ENCODE data around the gene FRMD4A. TPM values are rescaled to one million over a fixed set of nuclear protein-coding genes. Genes with fewer than 3 reads are reported as not detected.

The FRMD4A gene
- total and polyA plus RNA-seq, 10 of the 15 experiments (the other 5 are each of a cell fraction or from before 2014, with no cell fraction given), result 17.8 to 75.2 (median 39.1) TPM

- H4K20me1 ChIP-seq (ENCODE audit: control insufficient read depth, insufficient read depth), result no peaks in the 10 kb centered on the region
- H3K9ac ChIP-seq (ENCODE audit: control insufficient read depth, insufficient read depth, low read length), result no peak overlapping the region
- H3K4me2 ChIP-seq (ENCODE audit: control insufficient read depth, insufficient read depth), result no peak overlapping the region
- no peaks in the 10 kb centered on the region for H3K36me3 ChIP-seq (ENCODE audit: control insufficient read depth in 2 of 2, insufficient read depth in 2 of 2, low read length in 1 of 2)
- H3K79me2 ChIP-seq (ENCODE audit: control insufficient read depth, insufficient read depth, low read length), result no peaks in the 10 kb centered on the region
- ChIA-PET SMC1A (ENCODE audit: uncharacterized antibody, unreplicated experiment) (no interaction called here), RAD21 (ENCODE audit: unreplicated experiment) (no interaction called here), CTCF (interaction anchor here (0.5 to 0.9 kb wide), 2 partner anchors 237 to 600 kb away, joined by 3 to 5 read pairs; no protein-coding TSS in a partner anchor), POLR2A (no interaction called here)
- no TSS peak for BruUV-seq (replicated peaks)
- TF ChIP-seq SIN3A (IDR thresholded peaks at IDR 0.05; ENCODE audit: low read depth, low read length) (no peak), BHLHE40 (IDR thresholded peaks at IDR 0.05; ENCODE audit: borderline replicate concordance in 1 of 2, low read depth in 2 of 2, low read length in 1 of 2) (no peak), BACH1 (IDR thresholded peaks at IDR 0.05; ENCODE audit: borderline replicate concordance) (no peak), ZBTB4 (CRISPR knock-in tag; IDR thresholded peaks at IDR 0.05) (no peak), SRF (IDR thresholded peaks at IDR 0.05; ENCODE audit: low read depth in 2 of 2, low read length in 2 of 2) (no peak), BCL3 (IDR thresholded peaks at IDR 0.05; ENCODE audit: borderline replicate concordance, insufficient read depth, low read depth, low read length, poor library complexity, severe bottlenecking) (no peak), DPF2 (IDR thresholded peaks at IDR 0.05) (no peak), SREBF1 (IDR thresholded peaks at IDR 0.05; ENCODE audit: low read length) (no peak), SMAD1 (IDR thresholded peaks at IDR 0.05; ENCODE audit: low read depth, partially characterized antibody) (no peak), HDAC6 (IDR thresholded peaks at IDR 0.05; ENCODE audit: unreplicated experiment) (no peak), JUND (IDR thresholded peaks at IDR 0.05; ENCODE audit: low read depth, low read length) (no peak), EED (IDR thresholded peaks at IDR 0.05; ENCODE audit: low read depth) (no peak), CBX5 (IDR thresholded peaks at IDR 0.05; ENCODE audit: low read depth) (no peak)
- TF ChIP-seq, protein P1, sequence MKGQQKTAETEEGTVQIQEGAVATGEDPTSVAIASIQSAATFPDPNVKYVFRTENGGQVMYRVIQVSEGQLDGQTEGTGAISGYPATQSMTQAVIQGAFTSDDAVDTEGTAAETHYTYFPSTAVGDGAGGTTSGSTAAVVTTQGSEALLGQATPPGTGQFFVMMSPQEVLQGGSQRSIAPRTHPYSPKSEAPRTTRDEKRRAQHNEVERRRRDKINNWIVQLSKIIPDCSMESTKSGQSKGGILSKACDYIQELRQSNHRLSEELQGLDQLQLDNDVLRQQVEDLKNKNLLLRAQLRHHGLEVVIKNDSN (IDR thresholded peaks at IDR 0.05; ENCODE audit: borderline replicate concordance, extremely low read length, insufficient read depth, low read depth, low read length), result no peak
- TF ChIP-seq, protein P2, sequence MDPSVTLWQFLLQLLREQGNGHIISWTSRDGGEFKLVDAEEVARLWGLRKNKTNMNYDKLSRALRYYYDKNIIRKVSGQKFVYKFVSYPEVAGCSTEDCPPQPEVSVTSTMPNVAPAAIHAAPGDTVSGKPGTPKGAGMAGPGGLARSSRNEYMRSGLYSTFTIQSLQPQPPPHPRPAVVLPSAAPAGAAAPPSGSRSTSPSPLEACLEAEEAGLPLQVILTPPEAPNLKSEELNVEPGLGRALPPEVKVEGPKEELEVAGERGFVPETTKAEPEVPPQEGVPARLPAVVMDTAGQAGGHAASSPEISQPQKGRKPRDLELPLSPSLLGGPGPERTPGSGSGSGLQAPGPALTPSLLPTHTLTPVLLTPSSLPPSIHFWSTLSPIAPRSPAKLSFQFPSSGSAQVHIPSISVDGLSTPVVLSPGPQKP (IDR thresholded peaks at IDR 0.05; ENCODE audit: low read depth, low read length), result no peak
- no peak overlapping the region for H3K4me3 ChIP-seq
- intact Hi-C loops (cut with micrococcal nuclease; ENCODE audit: unreplicated experiment), result no loop called here
- no peak for ATAC-seq
- FAIRE-seq, result no peak
- in situ Hi-C loops (cut with MboI), result no loop called here
- no peak overlapping the region for H2AFZ ChIP-seq (ENCODE audit: control insufficient read depth, low read depth, low read length)
- no peaks in the 10 kb centered on the region; the same call in 2 of the 3 replicates for H3K9me3 ChIP-seq (replicated peaks; ENCODE audit: control insufficient read depth, insufficient read depth, low read length)
- no peak overlapping the region for H3K27ac ChIP-seq (ENCODE audit: control insufficient read depth, insufficient read depth)
- 65% methylated on average over 12 of the region's 12 CpGs for WGBS (ENCODE audit: insufficient coverage, insufficient replicate concordance, low lambda C conversion rate, missing lambda C conversion rate)
- DNase-seq (ENCODE audit: low read depth, low spot score), result no peak
- H3K4me1 ChIP-seq (ENCODE audit: control insufficient read depth, insufficient read depth, low read length), result no peaks in the 10 kb centered on the region
- H3K27me3 ChIP-seq (replicated peaks in 1 of 2; ENCODE audit: control insufficient read depth in 2 of 2, insufficient read depth in 2 of 2, low read length in 1 of 2), result no peaks in the 10 kb centered on the region; a peak in 1 of 4 replicates
These were observed 464.8 kb downstream of the FRMD4A start for GRCh38 chr10:13865758-13866491.

Measured in GM12878 (cell line).